Cardiac fibroblast (primary cell): ENCODE data around the gene PKLR.
"Not testable (repeated sequence)": the region's sequence is repeated elsewhere in the genome, so short reads cannot be mapped to it uniquely, and the experiment has no call there.

ENCODE experiments used
- DNase-seq, 2 donors: peaks; one replicate each; pipeline versions ENCODE4 v3.0.0 to v3.0.0-alpha.2; 2010; ENCODE audit warnings: low read depth in 2 of 2
- H3K4me3 ChIP-seq, 2 donors: replicated peaks in 1 of 2; 1 replicate in 1 of 2; 2 replicates in 1 of 2; pipeline ENCODE4 v1.5.1; 2011; ENCODE audit warnings: low read depth in 2 of 2, low read length in 2 of 2, mild to moderate bottlenecking in 2 of 2, moderate library complexity in 1 of 2
- CTCF ChIP-seq: IDR thresholded peaks from one replicate; pipeline ENCODE4 v1.5.1; 2011; ENCODE audit warnings: low read depth, mild to moderate bottlenecking, low read length, inconsistent platforms

PKLR gene

GRCh38 chr1:155295942-155296267 is 5.3 kb downstream of the PKLR start:
- no peak for TF ChIP-seq CTCF
- no peak overlapping the region for H3K4me3 ChIP-seq
- no peak for DNase-seq

GRCh38 chr1:155295183-155295941 is 5.9 kb downstream of the PKLR start:
- H3K4me3 ChIP-seq, result peak overlapping the region in 1 of 2 donors; percentile 1
- no peak for TF ChIP-seq CTCF
- no peak for DNase-seq

GRCh38 chr1:155294520-155295182 is 6.6 kb downstream of the PKLR start:
- no peak for TF ChIP-seq CTCF
- peak overlapping the region in 1 of 2 donors; percentile 1 for H3K4me3 ChIP-seq
- DNase-seq, result no peak

GRCh38 chr1:155293086-155293749 is 8.0 kb downstream of the PKLR start:
- DNase-seq, result no peak
- no peak for TF ChIP-seq CTCF
- no peak overlapping the region for H3K4me3 ChIP-seq

- not testable (repeated sequence) for DNase-seq
Measured at GRCh38 chr1:155291006-155291405, 10.2 kb downstream of the PKLR start.

GRCh38 chr1:155287987-155288543 is 13.2 kb downstream of the PKLR start:
- DNase-seq, result no peak
- TF ChIP-seq CTCF, result no peak
- H3K4me3 ChIP-seq, result no peak overlapping the region

More at GRCh38 chr1:155291006-155291405, 10.2 kb downstream of the PKLR start:
- H3K4me3 ChIP-seq, result not testable (repeated sequence)

GRCh38 chr1:155286544-155286943 is 14.7 kb downstream of the PKLR start:
- DNase-seq, result no peak
- TF ChIP-seq CTCF, result no peak
- no peak overlapping the region for H3K4me3 ChIP-seq
